GM21515 (cell line): ENCODE results near the gene AOC3.
"Not testable (repeated sequence)": the region's sequence is repeated elsewhere in the genome, so short reads cannot be mapped to it uniquely, and the experiment has no call there.

ENCODE experiments used
- ATAC-seq: cut with Tn5 transposase; IDR thresholded peaks from one replicate; pipeline ENCODE4 v1.9.1; 2021; ENCODE audit not compliant: unreplicated experiment

AOC3 gene

DNA sequence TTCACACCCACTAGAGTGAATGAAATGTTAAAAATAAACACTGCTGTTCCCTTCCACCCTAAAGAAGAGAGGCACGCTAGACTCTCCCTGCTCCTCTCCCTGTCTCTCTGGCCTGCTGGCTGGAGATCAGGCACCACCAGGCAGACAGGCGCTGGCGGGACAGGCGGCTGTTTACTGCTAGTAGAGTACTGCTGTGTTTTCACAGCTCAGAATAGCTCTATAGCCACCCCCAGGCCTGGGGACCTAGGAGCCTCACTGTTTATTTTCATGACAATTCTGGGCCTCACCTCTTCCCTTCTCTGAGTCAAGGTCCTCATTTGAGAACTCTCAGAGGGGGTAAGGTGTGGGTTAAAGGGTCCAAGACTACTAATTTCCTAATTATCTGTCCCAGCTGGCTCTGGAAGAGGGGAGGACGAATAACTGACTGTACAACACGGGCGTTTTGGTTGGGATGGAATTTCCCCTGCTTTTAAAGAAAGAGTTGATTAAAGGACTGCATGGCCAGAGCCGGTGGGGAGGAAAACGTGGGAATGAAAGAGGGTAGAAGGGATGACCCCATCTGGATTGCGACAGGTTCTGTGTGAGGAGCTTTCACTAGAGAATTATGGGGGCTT, 40.6 kb downstream of the AOC3 start:
- no peak for ATAC-seq

GRCh38 chr17:42893359-42893758, 42.4 kb downstream of the AOC3 start:
- ATAC-seq = no peak

DNA sequence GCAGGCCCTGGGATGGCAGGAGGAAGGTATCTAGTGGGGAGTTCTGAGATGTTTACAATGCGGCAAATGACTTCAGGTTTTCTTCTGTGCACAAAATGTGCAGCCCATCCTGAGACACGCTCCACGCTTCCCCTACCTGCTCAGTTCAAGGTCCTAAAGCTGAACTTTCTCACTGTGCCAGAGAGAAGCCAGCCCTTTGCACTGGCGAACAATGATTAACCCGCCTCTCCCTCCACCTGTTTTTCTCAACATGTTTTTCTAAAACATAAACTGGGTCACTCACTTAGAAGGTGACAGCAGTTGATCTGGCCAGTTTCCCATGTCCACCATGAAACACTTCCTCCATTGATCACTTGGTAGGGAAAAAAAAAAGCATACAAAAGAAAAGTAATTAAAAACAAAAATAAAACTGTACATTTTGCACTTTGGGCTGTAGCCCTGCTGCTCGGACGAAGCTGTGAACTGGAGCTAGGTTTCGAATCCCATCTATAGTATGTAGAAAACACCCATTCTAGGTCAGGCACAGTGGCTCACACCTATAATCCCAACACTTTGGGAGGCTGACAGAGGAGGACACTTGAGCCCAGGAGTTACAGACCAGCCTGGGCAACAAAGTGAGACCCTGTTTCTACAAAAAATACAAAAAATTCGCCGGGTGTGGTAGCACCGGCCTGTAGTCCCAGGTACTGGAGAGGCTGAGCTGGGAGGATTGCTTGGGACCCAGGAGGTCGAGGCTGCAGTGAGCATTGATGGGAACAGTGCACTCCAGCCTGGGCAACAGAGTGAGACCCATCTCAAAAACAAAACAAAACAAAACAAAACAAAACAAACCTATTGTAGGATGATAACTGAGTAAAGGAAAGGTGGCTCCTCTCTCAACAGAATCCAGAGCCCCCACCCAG, 43.5 kb downstream of the AOC3 start:
- no peak for ATAC-seq

DNA sequence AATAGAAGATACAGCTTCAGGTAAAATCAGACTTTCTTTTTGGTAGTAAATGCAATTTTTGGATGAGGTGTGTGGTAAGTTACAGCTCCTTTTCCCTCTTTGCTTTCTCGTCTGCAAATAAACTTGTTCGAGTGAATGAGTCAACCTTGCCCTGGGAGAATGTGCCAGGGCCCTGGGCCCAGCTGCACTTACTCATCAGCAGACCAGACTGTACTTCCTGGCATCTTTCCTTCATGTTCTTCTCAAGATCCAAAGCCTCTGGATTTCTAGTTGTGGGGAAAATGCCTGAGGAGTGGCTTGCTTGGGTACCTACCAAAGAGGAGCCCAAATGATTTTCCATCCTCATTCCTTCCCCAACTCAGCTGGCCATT, 44.2 kb downstream of the AOC3 start:
- ATAC-seq = no peak

DNA sequence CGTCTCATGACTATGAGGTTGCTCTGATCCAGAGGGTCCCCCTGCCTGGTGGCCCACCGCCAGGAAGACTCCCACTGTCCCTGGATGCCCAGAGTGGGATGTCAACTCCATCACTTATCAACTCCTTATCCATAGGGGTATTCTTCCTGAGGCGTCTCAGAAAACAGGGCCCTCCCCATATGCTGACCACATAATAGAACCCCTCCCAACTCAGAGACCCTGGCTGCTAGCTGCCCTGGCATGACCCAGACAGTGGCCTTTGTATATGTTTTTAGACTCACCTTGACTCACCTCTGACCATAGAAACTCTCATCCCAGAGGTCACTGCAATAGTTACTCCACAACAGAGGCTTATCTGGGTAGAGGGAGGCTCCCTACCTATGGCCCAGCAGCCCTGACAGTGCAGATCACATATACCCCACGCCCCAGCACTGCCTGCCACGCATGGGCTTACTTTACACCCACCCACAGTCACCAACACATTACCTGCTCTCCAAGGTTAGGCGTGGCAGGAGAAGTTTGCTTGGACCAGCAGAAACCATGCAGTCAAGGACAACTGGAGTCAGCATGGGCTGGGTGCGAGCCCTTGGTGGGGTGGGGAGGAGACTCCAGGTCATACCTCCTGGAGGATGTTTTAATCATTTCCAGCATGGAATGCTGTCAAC, 47.3 kb downstream of the AOC3 start:
- ATAC-seq = no peak

- not testable (repeated sequence) for ATAC-seq
These were observed 49.0 kb downstream of the AOC3 start for GRCh38 chr17:42899981-42900380.

GRCh38 chr17:42900460-42901331, 49.7 kb downstream of the AOC3 start, which contains the start of gene G6PC1:
G6PC1 (plus strand) TSS chr17:42900799; CDS start chr17:42900877, 78 bp downstream.
- no peak for ATAC-seq

DNA sequence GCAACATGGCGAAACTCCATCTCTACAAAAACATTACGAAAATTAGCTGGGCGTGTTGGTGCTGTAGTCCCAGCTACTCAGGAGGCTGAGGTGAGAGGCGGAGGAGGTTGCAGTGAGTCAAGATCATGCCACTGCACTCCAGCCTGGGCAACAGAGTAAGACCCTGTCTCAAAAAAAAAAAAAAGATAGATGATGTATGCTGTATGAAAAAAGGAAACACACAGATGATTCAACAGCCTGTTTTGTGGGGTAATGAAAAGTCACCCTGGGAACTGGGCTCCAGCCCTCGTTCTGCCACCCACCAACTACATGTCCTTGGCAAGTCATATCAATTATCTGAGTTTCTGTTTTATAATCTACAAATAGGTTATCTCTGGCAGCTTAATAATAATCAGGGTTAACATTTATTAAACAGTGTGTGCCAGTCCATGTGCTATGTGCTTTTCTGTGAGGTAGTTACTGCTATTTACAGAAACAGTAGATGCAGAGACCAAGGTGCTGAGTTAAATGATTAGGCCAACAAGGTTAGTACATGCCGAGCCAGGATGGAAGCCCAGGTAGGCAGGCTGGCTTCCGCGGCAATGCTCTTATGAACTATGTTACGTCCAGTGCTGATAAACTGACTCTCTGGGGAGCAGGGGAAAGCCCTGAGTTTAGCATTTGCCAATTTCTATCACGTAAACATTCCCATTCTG, 50.7 kb downstream of the AOC3 start:
- ATAC-seq = no peak

DNA sequence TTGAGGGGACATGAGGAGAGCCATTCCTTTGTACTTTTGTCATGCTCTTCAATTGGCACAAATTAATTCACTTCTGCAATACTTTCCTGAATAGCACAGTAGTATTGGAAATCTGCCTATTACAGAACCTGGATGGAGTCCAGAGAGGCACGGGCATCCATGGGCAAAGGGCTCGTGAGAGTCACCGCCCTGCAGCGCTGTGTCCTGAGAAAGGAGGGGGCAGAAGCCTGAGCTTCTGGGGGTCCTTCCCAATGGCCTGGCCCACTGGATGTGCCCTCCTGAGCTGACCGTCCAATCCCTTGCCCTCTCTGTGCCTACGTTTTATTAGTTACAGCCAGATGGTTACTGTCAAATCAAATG, 53.1 kb downstream of the AOC3 start:
- ATAC-seq = no peak

GRCh38 chr17:42906772-42907446, 55.9 kb downstream of the AOC3 start:
- ATAC-seq = no peak
